GM18526 (cell line): ENCODE data around the gene SFTPA1.

Source experiments
- POLR2A ChIP-seq: IDR thresholded peaks from 3 replicates; pipeline ENCODE4 v1.6.1; 2011; ENCODE audit not compliant: insufficient read length; ENCODE audit errors: extremely low read depth

The SFTPA1 gene

GRCh38 chr10:79605308-79605707, 5.4 kb upstream of the SFTPA1 start:
- TF ChIP-seq POLR2A = no peak

- no peak for TF ChIP-seq POLR2A
Measured at GRCh38 chr10:79608505-79609375, 2.0 kb upstream of the SFTPA1 start.

DNA sequence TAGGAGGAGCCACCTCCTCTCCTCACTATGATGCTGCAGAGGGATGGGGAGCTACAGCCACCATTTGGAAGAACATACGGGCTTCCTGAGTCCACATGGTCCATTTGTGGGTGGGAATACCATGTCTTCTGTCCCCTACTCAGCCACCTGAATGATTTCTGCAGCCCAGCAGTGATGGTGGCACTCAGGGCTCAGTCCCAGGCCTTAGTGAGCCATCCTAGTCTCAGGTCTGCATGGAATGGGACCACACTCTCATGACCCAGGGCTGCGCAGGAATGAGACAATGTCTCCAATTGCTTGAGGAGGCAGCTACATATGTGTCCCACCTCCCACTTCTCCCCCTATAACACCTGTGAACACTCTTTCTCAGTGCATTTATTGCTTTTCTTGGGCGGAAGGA, 4.8 kb downstream of the SFTPA1 start:
- TF ChIP-seq POLR2A = no peak

GRCh38 chr10:79616164-79616563, 5.4 kb downstream of the SFTPA1 start:
- no peak for TF ChIP-seq POLR2A

GRCh38 chr10:79627075-79627474, 16.3 kb downstream of the SFTPA1 start:
- no peak for TF ChIP-seq POLR2A

- no peak for TF ChIP-seq POLR2A
Measured at GRCh38 chr10:79628083-79628482, 17.3 kb downstream of the SFTPA1 start.

- no peak for TF ChIP-seq POLR2A
Measured at GRCh38 chr10:79628988-79629954, 18.5 kb downstream of the SFTPA1 start.

DNA sequence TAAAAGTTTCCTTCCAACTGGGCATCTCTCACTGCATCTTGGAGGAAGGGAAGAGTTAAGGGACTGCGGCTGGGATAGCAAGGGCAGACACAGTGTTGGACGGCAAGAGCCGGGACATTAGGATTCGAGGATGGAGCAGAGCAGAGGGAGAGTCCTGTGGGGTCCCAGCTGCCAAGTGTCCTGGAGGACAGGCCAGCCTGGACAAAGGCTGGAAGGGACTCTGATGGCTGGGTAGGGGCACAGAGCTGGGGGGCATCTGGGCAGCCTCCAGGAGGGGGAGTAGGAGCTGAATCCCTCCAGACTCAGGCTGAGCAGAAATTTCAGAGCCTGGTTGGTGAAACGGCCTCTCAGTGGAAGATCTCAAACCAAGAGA, 19.2 kb downstream of the SFTPA1 start:
- TF ChIP-seq POLR2A = no peak

GRCh38 chr10:79638318-79638717, 27.6 kb downstream of the SFTPA1 start:
- no peak for TF ChIP-seq POLR2A
